HK-2 (cell line): Measurements from ENCODE around the gene SDCBP2.

ENCODE experiments used
- DNase-seq: peaks from one replicate; pipeline ENCODE4 v3.0.0-alpha.2; 2018; ENCODE audit not compliant: unreplicated experiment

The SDCBP2 gene, protein sequence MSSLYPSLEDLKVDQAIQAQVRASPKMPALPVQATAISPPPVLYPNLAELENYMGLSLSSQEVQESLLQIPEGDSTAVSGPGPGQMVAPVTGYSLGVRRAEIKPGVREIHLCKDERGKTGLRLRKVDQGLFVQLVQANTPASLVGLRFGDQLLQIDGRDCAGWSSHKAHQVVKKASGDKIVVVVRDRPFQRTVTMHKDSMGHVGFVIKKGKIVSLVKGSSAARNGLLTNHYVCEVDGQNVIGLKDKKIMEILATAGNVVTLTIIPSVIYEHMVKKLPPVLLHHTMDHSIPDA

DNA sequence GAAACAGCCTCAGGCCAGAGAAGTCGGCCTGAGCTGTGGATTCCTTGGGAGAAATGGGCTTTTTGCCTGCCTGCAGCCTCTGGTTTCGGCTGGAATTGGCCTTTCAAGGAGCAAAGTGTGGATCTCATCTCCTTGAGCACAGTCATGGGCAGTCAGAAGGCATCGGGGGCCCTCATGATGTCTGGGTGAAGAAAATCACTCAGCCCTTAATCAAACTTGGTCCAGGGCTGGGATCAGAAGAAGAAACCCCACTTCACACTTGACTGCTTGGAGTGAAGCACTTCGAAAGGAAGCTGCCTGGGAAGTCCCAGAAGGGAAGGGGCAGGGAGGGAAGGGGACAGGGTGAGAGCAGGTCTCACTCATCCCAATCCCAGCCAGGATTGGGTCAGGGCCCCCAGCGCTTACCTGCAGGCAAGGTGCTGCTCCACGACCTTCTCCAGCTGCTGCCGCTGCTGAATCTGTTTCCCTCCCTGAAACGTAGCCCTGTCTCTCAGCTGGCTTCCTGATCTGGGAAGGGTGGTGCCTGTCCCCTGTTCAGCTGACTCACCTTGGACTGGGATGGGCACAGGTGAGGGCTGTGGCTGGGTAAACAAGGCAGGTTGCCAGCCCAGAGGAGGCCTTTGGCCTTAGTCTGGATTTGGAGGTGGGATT lies at the start of gene SDCBP2:
Gene SDCBP2, minus strand, starts transcription at position 460 of the 651 bp plus-strand sequence. CDS start 8,723 bp downstream, outside the sequence.
- DNase-seq = no peak

DNA sequence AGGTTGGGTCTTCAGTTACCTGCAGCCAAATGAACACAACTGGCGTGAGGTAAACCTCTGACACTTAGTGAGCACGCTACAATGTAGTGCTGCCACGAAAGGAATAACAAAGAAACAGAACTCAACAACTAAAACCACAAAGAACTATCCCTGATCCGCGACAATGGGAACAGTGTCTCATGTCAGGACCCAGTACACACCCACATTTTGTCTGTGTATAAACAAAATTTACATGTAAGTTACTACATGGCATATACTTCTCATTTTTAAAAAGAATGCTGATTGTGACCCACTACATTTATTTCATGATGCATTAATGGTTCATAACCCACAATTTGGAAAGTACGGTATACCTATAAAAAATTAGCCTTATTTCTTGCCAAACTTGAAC lies 49.8 kb upstream of the SDCBP2 start:
- DNase-seq = no peak

DNA sequence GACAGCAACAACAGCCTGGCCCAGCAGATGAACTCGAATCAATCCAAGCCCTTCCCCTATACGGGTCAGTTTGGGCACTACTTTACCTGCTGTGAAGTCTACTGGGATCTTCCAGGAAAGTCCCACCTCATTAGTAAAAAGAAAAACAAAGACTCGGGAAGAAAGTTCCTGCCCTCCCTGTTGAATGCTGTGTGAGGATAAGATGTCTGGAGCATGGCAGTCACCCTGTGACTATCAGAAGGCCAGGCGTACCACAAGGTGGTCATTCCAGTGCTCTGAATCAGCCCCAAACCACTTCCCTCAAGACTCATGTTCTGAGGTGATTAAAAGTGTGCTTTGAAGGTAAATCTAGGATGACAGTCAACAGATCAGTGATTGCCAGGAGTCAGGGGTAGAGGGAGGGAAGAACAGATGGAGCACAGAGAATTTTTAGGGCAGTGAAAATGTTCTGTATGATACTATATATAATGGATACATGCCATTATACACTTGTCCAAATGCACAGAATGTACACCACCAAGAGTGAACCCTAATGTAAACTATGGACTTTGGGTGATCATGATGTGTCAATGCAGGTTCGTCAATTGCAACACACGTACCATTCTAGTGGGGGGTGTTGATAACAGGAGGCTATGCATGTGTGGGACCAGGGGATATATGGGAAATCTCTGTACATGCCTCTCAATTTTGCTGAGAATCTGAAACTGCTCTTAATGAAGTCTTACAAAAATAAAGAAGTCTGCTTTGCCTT lies 49.2 kb upstream of the SDCBP2 start:
- DNase-seq = peak; percentile 71

DNA sequence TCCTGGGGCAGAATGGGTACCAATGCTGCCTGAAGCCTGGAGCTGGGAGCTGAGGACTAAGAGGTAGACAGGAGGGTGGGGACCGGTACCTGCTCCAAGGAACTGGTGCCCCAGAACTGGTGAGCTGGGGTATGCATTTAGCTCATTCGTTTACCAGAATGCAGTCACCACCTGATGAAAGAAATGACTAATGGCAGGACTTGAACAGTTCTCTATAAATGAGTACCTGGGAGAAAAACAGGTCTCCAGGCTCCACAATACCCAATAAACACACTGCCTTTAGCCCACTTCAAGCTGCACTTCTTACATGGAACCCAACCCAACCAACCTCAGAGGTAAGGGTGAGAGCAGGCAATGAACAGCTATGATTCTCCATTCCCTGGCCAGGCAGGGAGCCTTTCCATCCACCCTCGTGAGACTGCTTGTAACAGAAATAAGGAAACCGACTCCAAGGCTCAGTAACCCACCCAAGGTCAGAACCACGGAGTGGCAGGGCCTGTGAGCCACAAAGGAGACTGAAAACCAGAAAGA lies 48.5 kb upstream of the SDCBP2 start:
- no peak for DNase-seq

DNA sequence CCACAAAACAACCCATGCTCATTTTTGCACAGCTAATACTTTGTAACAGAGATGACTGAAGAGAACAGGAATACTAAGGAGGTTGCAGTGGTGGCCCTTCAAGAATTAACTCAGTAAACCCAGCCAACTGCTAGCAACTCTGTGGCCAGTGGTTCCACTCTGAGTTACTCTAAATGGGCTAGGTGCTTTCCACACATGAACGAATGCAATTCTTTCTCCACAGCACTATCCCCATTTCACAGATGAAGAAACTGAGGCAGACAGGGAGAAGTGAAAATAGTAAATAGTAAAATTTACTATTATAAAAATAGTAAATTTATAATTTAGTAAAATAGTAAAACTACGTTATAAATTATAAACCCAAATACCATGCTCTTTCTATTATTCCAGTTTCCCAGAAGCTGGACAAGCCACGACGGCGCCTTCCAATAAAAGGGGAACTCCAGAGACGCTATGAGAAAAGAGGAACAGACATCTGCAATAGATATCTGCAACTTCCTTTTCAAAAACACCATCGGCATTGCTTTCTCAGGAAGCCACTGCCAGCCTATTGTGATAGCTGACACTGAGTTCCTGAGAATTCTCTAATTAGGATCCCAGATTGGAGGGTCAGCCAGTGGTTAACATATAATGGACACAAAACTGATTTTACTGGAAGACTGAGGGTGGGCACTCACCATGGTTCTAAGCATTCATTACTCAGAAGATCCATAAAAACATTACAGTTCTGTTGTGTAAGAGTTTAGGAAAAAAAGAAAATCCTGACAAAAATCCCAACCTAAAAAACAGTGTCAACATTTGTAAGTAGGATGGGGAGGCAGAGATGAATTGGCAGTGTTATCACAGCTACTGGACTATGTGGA lies 47.7 kb upstream of the SDCBP2 start:
- no peak for DNase-seq

DNA sequence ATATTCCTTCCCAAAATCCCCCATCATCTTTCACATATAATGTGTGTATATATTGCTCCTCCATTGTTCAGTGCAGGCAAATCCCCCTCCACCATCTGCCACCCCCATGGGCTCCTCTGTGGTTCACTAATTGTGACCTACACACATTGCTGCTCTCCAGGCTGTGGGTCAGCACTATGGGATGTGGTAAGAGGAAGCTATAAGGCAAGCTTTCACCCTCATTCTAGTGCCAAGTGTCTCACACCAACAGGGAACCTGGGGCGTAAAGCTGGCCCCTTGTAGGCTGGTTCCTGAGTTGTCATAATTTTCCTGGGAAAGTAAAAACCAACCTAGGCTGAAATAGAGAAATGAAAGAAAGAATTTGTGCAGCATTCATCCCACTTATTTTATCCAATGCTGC lies 47.1 kb upstream of the SDCBP2 start:
- DNase-seq = no peak

DNA sequence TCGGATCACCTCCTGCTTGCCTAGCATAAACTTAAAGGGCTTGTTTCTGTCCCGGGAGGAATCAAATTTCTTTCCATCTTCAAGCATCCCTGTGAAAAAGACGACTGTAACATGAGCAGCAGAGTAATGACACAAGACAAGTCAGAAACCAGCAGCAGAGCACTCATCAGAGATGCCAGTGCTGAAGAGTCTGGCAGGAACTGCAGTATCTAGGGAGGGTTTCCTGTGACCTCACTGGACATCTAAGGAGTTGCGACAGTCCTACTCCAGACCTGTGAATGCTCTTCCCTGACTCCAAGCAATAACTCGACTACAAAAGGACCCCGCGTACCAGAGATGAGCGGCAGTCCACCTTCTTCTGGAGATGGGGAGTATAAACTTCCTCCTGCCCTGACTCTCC lies 46.6 kb upstream of the SDCBP2 start:
- no peak for DNase-seq

DNA sequence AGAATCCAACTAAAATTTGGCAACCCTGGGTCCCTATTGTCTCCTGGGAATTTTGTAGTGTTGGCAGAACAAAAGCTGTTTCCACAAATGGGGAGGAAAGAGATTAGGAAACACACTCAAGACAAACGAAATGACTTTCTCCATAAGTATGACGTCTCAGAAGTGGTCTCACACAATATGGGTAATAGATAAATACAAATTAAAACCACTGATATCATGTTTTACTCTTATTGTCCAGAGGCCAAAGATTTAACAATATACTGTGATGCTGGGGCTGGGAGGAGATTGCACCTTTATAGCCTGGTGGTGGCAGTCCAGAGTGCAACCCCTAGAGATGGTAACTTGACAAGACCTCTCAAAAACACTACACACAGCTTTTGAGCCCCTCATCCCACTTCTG lies 45.3 kb upstream of the SDCBP2 start:
- DNase-seq = no peak

DNA sequence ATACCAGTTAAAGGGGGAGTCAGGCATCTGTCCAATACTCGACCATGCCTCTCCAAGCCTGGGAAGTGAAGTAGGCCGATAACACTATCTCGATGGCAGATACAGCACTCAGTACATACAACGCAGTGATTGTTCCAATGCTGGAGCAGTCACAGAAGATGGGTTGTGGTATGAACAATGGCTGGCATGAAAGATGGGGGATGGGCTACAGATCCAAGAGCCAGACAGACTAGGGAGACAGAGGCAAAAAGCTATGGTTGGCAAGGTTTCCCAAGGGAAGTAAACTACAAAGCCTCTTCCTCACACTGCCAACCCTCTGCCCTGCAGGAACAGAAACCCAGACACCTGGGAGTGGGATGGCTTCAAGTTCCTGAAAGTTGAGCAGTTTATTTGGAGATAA lies 44.7 kb upstream of the SDCBP2 start:
- DNase-seq = no peak

DNA sequence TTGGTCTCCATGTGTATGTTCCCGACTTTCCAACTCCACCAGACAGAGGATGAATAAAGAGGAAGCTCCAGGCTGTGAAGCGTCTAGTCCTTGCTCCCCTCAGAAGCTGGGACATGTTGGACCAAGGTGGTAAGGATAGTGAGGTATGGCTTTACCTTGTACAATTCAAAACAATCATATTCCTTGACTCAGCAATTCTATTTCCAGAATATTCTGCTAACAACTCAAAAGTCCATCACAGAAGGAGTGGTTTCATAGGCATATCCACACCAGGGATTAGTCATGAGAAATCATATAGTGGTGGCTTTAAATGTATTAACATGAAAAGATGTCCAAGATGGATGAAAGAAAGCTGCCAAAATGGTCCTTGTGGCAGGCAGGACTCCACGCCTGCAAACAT lies 44.1 kb upstream of the SDCBP2 start:
- DNase-seq = no peak

DNA sequence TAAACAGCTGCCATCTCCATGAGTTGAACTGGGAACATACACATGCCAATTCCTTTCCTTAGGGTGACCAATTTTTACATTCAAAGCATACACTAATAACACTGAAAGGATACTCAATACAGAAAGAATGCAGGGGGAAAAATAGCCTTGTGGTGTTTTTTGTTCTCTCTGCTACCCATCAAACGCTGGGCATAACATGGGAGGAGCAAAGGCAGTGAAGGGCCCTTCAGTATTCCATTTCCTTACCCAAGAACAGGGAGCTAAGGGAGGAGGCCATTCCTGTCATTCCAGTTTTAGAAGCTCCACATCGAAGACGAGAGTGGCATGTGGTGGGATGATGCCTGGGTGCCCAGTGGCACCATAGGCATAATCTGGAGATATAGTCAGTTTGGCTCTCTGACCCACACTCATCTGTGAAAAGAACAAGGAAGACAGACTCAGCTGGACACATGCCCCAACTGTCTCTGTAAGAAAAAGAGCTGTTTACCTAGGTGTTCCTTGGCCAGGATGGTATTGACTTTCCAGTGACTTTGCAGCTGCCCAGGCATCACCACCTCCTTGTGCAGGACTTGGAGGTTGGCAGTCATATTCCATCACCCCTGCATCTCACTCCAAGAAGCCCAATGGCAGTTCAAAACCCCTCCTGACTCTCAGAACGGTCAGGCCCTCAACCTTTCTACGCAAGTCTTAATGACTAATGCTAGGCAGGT lies 43.0 kb upstream of the SDCBP2 start:
- no peak for DNase-seq

DNA sequence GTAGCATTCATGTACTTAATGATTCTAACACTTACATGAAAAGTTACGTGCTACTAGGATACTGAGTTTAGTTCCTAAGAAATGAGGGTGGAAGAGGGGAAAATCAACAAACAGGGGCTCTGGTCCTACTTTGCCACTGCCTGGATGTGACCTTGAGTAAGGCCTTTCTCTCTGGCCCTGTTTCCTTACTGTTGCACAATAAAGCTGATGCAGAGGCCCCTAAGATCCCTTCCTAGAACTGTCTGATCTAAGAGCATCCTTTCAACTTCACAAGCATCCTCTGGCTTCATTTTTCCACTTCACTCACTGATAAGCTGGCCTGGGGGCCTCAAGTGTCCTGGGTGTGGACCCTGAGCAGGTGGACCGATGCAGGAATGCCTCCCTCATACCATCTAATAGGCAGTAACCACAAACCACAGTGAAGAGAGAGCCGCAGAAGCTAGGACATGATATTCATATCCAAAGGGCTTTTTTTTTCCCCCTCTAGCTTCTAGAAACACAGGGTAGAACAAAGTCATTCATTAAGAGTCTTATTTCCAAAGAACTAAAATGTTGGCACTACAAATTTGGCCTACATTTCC lies 42.4 kb upstream of the SDCBP2 start:
- no peak for DNase-seq

DNA sequence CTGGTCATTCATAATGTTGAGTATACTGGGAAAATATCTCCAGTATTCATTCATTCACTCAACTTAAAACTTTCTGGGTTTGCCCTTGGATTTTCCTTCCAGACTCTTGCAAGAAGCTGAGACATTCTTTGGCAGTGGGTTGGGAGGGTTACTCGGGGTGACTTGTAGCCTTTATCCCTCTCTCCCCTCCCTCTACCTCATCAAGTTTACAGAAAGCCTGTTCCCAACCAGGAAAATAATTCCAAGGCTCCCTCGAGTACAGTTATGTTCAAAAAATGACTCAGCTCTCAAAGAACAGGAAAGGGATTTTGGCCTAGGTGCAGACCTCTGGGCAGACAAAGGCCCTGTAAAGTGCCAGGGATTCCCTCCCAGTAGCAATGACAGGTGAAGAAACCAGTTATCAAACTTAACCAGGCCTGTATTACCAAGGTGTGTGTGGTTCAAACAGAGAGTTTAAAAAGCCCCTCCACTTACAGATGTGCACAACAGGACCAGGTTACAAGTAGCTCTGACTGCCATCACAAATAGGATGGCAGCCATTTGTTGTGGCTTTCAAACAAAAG lies 41.7 kb upstream of the SDCBP2 start:
- DNase-seq = no peak

DNA sequence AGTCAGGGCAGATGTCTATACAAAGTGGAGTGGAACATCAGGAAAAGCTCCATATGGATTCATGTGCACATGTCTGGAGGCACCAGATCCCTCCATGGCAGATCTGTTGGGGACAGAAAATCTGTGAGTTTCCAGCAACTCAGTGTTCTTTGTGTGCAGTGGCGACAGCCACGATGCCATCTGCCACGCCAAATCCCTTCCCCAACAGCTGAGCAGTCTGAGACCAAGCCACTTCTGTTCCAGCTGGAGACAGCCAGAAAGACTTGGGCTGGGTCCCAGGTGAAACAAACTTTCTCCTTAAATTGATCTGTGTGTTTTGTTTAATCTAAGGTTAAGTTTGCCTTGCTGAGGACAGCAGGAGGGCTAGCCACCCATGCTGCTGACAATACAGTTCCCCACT lies 41.0 kb upstream of the SDCBP2 start:
- no peak for DNase-seq

DNA sequence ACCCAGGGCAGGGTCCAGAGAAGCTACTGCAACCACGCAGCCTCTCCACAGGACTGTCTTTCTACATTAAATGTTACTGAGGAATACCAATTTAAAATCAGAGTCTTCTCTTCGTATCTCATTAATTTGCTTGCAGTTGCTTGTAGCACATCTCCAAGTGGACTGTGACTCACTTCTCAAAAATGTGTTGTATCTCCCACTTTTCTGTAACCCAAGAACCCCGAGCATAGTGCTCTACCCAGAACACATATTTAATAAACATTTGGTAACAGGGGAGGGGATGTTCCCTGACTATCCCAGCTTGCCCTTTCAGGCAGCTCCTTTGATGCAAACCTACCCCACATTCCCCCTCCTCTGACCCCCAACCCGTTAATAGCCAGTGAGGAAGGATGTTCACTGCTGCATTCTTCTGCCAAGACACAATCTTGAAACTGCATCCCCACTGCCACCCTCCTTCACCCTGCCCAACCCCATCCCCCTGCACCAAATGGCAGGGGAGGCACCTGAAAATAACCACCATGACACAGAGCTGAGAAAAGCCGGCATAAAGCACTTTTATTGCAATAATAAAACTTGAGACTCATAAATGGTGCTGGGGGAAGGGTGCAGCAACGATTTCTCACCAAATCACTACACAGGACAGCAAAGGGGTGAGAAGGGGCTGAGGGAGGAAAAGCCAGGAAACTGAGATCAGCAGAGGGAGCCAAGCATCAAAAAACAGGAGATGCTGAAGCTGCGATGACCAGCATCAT lies 39.7 kb upstream of the SDCBP2 start:
- DNase-seq = no peak

DNA sequence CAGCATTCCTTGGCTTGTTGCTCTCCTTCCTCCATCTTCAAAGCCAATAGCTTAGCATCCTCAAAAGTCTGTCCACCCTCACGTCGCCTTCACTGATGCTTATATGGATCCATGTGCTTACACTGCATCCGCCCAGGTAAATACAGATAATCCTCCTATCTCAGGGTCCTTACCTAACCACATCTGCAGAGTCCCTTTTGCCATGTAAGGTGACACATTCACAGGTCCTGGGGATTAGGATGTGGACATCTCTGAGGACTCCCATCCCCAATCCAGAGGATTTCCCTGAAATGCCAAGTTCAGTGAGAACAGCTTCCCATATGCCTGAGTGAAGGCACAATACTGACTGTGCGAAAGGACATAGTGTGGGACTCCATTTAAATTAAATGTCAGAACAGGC lies 38.5 kb upstream of the SDCBP2 start:
- no peak for DNase-seq

DNA sequence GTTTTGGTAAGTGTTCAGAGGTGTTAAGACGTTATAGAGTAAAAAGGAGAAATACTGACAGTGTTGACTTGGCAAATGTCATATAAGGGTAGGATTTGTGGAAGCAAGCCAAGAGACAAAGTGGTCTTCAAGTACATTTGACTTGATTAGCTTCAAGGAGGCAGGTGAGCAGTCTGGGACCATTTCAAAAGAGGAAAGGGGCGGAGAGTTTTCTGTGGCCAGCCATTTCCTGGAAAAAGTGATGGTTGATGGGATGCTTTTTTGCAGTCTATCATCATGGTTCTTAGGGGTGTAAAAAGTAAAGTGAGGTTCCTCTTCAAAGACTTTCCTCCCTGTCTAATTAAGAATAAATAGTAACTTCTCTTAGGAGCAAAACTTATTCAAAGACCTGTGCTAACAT lies 35.2 kb upstream of the SDCBP2 start:
- no peak for DNase-seq

DNA sequence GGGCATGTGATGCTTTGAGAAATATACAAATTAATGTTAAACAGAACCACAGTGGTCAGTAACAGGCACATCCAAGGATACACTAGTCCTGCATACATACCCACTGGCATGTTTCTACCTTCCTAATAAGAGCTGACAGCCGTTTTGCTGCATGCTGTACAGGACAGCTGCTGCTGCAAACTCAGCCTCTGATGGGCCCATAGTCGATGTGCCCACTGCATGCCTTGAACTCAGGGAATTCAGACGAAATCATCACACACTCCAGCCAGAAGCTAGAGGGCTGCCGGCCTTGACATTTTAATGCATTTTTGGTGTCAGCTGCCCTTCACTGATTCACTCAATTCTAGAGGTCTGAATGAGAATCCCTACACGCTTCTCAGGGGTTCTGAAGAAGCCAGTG lies 34.6 kb upstream of the SDCBP2 start:
- no peak for DNase-seq

DNA sequence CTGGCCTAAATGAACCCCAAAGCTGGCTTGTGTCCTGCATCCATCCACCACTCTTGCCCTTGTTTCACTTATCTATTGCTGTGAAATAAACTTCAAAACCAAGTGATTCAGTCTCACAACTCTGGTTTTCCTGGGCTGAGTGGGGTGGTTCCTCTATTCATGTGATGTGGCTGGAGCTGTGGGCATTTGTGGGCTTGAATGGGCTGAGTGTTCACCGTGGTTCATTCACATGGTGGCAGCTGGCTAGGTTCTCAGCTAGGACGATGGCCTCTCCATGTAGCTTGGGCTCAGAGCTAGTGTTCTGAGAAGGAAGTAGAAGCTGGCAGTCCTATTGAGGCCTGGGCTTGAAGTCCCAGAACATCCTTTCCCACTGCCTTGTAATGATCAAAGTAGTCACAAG lies 33.5 kb upstream of the SDCBP2 start:
- no peak for DNase-seq
